RWPE1 (cell line): ENCODE measurements around the gene ZNF516.
A peak's percentile ranks its signal among the peaks of the same experiment; 100 is the strongest.

ENCODE experiments used
- CTCF ChIA-PET: fragments of 350-600 bp; sonication (Branson Sonifier 250); formaldehyde crosslinking; extraction: SDS; loops from one replicate; lab custom pipeline; 2021; lab: Yijun Ruan, JAX
- POLR2A ChIA-PET: fragments of 400-600 bp; formaldehyde crosslinking; extraction: SDS; loops from one replicate; lab custom pipeline; 2020; ENCODE audit warnings: antibody characterized with exemption; ENCODE audit not compliant: low non-redundant PET; lab: Yijun Ruan, JAX
- DNase-seq: peaks from one replicate; pipeline ENCODE4 v3.0.0; 2012; ENCODE audit warnings: low spot score
- H3K27ac ChIP-seq: fragments of 450-650 bp; 2 replicates; pipeline ENCODE4 v1.5.1; 2017
- TF ChIP-seq, protein P1 (sequence below): fragments of 450-650 bp; conservative IDR thresholded peaks from 2 replicates; pipeline ENCODE4 v1.5.1; 2017; ENCODE audit warnings: low read depth, mild to moderate bottlenecking

The ZNF516 gene

DNA sequence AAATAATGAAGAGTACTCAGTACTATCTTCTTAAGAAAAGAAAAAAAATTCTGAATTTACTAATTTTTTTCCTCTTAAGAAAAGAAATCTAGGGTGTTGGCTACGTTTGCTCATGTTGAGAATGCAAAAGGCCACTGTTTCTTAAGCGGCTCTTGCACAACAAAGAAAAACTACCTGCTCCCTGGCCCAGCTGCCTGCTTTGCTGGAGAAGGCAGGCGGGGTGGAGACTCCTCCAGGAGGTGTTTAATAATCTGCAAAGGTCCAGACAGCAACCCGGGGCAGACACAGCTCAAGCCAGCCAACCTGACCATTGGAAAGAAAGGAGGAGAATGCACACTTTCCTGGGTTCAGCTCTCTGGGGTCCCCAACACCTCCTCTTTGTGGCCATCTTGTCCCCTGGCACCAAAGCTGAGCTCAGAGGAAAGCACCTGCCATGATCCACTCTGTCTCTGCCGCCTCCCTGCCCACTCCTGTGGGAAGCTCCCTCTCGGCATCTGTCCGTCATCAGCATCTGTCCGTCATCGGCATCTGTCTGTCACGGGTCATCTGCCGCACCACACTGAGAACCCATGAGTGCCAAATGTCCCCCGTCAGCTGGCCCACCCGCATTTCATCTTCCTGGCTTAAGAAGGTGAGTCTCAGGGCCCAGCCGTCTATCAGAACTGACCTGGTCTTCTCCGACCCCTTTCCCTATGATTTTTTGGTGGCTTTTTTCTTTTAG lies 11.9 kb downstream of the ZNF516 start:
- CTCF ChIA-PET = no interaction called here
- TF ChIP-seq, protein P1, sequence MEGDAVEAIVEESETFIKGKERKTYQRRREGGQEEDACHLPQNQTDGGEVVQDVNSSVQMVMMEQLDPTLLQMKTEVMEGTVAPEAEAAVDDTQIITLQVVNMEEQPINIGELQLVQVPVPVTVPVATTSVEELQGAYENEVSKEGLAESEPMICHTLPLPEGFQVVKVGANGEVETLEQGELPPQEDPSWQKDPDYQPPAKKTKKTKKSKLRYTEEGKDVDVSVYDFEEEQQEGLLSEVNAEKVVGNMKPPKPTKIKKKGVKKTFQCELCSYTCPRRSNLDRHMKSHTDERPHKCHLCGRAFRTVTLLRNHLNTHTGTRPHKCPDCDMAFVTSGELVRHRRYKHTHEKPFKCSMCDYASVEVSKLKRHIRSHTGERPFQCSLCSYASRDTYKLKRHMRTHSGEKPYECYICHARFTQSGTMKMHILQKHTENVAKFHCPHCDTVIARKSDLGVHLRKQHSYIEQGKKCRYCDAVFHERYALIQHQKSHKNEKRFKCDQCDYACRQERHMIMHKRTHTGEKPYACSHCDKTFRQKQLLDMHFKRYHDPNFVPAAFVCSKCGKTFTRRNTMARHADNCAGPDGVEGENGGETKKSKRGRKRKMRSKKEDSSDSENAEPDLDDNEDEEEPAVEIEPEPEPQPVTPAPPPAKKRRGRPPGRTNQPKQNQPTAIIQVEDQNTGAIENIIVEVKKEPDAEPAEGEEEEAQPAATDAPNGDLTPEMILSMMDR = no peak
- DNase-seq = no peak
- H3K27ac ChIP-seq = no peak overlapping the region
- POLR2A ChIA-PET = no interaction called here

DNA sequence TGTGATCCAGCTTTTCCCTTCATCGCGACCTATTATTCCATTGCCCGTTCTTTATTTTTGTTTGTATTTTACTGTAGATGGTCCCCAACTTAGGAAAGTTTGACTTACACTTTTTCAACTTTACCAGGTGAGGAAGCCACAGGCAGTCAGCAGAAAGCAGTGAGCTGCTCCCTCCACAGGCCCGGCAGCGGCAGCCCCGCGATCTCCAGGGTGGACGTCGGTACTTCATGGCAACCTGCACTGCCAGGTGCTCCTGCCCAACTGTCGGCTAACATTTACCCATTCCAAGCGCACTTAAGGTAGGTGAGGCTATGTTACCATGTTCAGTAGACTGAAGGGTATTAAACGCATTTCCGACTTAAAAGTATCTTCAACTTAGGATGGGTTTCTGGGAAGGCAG lies 12.8 kb downstream of the ZNF516 start:
- H3K27ac ChIP-seq = no peak overlapping the region
- ChIA-PET POLR2A (no interaction called here), CTCF (interaction anchor here (0.7 kb wide), 1 partner anchor 528 kb away, joined by 3 read pairs; no protein-coding TSS in a partner anchor)
- no peak for DNase-seq
- TF ChIP-seq, protein P1 = no peak

DNA sequence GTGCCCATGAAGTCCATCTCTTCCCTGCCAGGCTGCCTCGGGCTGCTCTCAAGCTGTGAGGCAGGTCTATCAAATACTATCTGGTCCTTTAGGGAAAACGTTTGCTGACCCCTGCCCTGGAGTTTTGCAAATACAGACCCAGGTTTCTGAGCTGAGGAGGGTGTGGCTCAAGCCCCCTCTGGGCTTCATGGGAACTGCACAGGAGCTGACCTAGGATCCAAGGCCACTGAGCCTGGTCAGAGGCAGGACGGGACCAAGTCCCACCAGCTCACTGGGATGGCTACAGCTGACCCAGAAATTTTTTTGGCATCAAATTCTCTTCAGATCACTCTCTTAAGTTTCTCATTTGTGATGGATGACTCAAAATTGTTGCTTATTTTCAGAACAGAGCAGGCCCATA lies 14.1 kb downstream of the ZNF516 start:
- no peak overlapping the region for H3K27ac ChIP-seq
- POLR2A ChIA-PET = no interaction called here
- TF ChIP-seq, protein P1 = no peak; the same call in 1 of the 2 replicates
- DNase-seq = no peak
- CTCF ChIA-PET = interaction anchor here (0.6 to 1.0 kb wide), 2 partner anchors 210 to 223 kb away, joined by 3 read pairs; no protein-coding TSS in a partner anchor

DNA sequence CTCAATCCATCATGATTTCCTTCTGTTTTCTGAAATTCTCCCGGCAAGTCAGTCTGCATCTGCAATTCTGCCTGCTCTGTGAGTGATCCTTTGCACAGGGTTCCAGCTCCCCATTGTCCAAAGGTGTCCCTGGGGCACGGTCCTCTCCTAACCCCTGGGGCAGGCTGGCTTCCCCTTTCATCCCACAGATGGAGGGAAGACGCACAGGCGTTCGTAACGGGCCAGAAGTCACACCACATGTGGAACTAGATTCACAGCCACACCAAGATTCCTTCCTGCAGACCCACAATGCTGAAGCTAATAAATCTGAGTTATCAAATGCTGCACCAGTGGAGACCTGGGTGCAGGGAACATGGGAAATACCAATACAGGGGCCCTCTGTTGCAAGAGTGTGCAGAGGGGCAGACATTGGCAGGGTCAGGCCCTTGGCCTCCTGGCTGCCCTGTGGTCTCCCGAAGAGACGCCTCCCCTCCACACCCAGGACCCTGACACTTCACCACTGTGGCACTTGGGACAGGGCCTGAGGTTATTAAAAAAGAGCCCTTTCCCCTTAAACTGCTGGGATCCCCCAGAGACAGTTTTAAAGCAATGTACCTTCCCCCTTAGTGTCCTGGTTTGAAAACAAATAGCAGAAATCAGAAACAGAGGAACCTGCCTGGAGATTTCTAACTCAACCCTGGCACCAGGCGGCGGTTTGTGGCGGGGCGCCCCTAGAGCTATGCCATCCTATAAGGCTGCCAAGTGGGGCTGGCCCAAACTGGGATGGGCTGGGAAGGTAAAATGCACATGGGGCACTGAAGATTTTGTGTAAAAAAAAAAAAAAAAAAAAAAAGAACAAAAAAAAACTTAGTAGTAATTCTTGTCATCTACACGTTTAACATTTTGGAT lies 15.4 kb downstream of the ZNF516 start:
- no peak for DNase-seq
- H3K27ac ChIP-seq = peak overlapping the region; percentile 26
- ChIA-PET CTCF (interaction anchor here (0.7 kb wide), 1 partner anchor 10 kb away, joined by 3 read pairs; no protein-coding TSS in a partner anchor), POLR2A (no interaction called here)
- TF ChIP-seq, protein P1 = no peak

DNA sequence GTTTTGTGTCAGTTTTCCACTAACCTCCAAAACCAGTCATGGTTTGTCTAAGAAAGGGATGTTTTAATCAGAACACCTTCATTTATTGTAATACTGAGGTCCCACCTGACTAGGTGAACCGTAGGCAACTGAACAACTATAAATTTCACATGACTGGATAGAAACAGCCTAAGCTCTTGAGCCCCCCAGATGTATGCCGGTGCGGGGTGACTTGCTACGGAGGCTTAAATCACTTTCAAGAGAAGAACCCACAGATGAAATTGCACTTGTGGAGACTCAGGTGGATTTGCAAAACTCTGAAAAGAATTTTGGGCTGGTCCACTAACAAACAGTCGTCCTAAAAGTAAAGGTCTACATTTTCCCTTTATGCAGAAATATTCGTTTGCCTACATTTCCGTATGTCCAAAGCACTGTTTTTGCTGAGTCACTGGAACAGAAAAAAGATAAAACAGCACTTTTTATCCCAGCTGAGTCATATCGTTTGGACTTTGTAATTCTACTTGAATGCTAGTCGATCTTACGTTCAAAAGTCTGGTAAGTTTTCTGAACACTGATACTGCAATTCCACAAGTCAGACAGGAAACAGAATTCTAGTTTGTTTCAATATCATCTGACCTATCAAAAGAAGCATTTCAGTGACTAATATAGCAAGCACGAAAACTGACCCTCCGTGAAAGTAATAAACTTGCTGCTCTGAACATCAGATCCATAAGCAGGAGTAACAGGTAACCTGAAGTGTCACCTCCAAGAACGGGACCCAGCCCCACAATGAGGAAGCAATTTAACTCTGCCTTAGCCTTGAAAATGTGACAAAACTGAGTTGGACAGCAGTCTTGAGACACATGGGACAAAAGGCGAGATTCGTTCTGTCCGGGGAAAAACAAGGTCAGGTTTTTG lies 18.1 kb downstream of the ZNF516 start:
- ChIA-PET POLR2A (no interaction called here), CTCF (interaction anchor here (0.6 kb wide), 1 partner anchor 74 kb away, joined by 4 read pairs; no protein-coding TSS in a partner anchor)
- H3K27ac ChIP-seq = no peak overlapping the region
- peak; percentile 17 for DNase-seq
- TF ChIP-seq, protein P1 = no peak
